ENCODE results near the gene ERCC2.

The ERCC2 gene

DNA sequence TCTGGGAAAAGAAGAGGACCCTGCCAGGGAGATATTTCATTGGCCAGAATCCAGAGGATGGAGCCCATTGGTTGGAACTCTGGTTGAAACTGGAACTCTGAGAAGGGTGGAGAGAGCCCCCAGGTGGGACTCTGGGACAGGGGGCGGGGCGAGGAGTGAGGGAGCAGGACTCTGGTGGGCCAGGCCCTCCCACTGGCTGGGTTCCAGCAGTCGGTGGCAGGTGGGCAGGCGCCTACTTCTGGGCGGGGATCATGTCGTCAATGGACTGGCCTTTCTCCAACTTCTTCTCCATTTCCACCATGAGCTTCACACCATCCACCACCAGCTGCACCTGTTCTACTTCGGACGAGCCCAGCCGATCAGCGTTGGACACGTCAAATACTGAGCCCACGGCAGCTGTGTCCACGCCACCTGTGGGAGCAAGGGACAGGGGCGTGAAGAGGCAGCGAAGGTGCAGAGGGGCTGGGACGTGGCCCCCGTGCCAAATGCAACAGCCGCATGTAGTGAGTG is 63.8 kb downstream of the ERCC2 start:
- DNase-seq (ENCODE audit: low read depth) = no peak
- TF ChIP-seq, protein P1, sequence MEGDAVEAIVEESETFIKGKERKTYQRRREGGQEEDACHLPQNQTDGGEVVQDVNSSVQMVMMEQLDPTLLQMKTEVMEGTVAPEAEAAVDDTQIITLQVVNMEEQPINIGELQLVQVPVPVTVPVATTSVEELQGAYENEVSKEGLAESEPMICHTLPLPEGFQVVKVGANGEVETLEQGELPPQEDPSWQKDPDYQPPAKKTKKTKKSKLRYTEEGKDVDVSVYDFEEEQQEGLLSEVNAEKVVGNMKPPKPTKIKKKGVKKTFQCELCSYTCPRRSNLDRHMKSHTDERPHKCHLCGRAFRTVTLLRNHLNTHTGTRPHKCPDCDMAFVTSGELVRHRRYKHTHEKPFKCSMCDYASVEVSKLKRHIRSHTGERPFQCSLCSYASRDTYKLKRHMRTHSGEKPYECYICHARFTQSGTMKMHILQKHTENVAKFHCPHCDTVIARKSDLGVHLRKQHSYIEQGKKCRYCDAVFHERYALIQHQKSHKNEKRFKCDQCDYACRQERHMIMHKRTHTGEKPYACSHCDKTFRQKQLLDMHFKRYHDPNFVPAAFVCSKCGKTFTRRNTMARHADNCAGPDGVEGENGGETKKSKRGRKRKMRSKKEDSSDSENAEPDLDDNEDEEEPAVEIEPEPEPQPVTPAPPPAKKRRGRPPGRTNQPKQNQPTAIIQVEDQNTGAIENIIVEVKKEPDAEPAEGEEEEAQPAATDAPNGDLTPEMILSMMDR (conservative IDR thresholded peaks at IDR 0.05; ENCODE audit: low read length) = no peak

DNA sequence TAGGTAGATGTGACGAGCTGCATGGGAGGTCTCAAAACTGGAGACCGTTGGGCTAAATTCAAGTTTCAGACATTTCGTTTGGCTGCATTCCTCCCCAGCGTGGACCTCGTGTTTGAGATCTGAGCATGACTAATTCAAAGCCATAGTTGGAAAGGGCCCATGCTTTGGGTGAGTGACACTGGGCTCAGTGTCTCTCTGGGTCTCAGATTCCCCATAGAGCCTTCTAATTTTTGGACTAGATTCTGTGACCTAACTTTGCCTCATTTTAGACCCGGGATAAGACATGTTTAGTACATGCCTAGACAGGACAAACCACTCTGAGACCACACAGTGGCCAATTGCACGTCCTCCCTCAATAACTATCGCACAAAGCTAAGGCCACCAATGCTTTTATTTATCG is 64.3 kb downstream of the ERCC2 start:
- no peak overlapping the region for H3K4me3 ChIP-seq (ENCODE audit: low read length)
- no peak for DNase-seq (ENCODE audit: low read depth)
- TF ChIP-seq, protein P1 (conservative IDR thresholded peaks at IDR 0.05; ENCODE audit: low read length) = no peak

More for the DNA sequence above, 63.8 kb downstream of the ERCC2 start:
- H3K4me3 ChIP-seq (ENCODE audit: low read length) = no peak overlapping the region

DNA sequence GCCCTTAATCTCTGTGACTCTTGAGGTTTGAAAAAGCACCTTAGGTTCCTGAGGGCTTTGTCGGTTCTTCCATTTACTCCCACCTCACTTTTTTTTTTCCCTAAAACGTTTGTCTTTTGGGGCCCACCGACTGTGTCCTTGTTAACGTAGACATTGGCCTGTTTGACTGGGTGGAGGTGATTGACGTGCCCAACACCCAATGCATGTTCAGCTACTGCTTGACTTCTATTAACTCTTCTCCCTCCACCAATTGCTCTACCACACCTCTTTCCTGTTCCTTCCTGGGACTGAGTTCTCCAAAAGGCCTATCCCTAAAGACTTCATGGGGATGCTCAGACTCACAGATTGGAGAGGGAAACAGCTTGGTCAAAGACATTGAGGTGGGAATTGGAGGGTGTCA is 65.0 kb downstream of the ERCC2 start:
- H3K4me3 ChIP-seq (ENCODE audit: low read length) = no peak overlapping the region
- TF ChIP-seq, protein P1 (conservative IDR thresholded peaks at IDR 0.05; ENCODE audit: low read length) = no peak
- peak; percentile 48 for DNase-seq (ENCODE audit: low read depth)

DNA sequence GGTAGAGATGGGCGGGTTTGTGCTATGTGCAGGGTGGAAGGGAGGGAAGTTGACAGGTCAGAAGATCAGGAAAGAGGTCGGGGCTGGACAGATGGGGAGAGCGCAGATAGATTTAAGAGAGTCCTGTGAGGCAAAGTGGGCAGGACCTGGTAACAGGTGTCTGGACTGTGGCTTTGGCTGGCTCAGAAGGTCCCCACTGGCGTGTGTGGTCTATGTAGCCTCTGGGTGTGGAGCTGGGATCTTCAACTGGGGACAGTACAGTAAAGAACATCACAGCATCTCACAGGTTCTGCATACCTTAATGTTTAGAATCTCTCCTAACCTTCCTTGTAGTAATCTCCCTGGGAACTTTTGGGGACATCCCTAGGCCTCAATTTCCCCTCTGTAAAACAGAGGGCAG is 65.4 kb downstream of the ERCC2 start:
- TF ChIP-seq, protein P1 (conservative IDR thresholded peaks at IDR 0.05; ENCODE audit: low read length) = no peak
- no peak overlapping the region for H3K4me3 ChIP-seq (ENCODE audit: low read length)
- DNase-seq (ENCODE audit: low read depth) = no peak

DNA sequence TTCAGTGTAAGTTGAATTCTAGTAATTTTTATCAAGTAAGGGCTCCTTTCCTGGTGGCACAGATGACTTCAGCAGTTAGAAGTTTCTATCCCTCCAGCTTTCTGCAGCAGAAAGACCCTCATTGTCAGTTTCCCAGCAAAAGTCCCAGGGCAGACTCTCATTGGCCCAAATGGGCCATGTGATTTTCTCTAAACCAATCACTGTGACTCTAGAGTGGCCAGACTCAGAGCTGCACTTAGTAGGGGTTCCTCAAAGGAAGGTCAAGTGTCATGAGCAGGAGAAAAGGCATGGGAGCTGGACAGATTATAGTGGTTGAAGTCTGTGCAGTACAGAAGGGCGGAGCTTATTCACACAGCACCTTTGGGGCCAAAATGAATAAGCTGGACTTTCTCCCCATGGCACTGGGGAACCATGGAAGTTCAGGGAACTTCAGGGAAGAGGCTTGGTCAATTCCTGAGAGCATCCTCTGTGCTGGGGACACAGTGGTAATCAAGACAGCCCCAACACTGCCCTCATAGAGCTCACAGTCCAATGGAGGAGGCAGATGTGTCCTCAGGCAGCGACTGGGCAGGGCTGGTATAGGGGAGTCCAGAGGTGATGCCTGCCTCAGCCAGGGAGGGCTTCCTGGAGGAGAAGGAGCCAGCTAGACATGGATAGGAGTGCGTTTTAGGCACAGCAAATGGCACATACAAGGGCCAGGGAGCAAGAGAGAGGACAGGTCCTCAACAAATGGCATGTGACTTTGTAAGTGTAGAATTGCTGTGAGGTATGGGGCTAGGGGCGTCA is 66.0 kb downstream of the ERCC2 start:
- TF ChIP-seq, protein P1 (conservative IDR thresholded peaks at IDR 0.05; ENCODE audit: low read length) = no peak
- DNase-seq (ENCODE audit: low read depth) = no peak
- no peak overlapping the region for H3K4me3 ChIP-seq (ENCODE audit: low read length)

DNA sequence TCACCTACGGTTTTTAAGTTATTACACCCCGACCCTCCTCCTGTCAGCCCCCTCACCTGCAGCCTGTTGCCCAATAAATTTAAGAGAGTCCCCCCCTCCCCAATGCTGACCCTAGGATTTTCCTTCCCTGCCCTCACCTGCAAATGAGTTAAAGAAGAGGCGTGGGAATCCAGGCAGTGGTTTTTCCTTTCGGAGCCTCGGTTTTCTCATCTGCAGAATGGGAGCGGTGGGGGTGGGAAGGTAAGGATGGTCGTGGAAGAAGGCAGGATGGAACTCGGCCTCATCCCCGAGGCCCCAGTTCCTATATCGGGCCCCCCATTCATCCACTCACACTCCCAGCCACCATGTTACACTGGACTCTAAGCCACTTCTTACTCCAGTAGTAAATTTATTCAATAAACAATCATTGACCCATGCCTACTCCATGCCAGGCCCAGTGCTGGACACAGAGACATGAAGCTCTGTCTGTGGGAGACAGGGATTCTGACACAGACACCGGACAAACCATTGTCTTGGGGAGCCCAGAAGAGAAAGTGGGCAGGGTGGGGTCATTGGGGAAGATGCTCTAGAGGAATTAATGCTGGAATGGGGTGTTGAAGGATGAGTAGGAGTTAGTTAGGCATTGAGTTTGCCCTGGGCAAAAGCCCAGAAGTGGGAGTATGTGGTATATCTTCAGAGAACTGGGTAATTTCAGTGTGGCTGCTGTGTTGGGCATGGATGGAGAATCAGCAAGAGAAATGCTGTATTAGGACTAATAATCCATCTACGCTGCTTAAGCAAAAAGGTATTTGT is 66.9 kb downstream of the ERCC2 start:
- TF ChIP-seq, protein P1 (conservative IDR thresholded peaks at IDR 0.05; ENCODE audit: low read length) = no peak
- DNase-seq (ENCODE audit: low read depth) = no peak
- no peak overlapping the region for H3K4me3 ChIP-seq (ENCODE audit: low read length)

All from AG10803 (cell line).